Ovary (tissue), 9 donors: ENCODE measurements around the gene SEMA3G. TPM values are rescaled to one million over a fixed set of nuclear protein-coding genes. Genes with fewer than 3 reads are reported as not detected.
A peak's percentile ranks its signal among the peaks of the same experiment; 100 is the strongest.

Experiments used
- DNase-seq, 5 donors: peaks; one replicate each; pipeline ENCODE4 v3.0.0-alpha.2; 2019 to 2020
- H3K27ac ChIP-seq, 2 donors: fragments of 200-600 bp; one replicate each; pipeline versions ENCODE4 v1.5.1 to v1.8.0; 2019 to 2022
- H3K27me3 ChIP-seq: fragments of 200-600 bp; one replicate; pipeline ENCODE4 v1.8.0; 2022
- H3K36me3 ChIP-seq: fragments of 200-600 bp; sonication (generic); one replicate; pipeline ENCODE4 v1.5.1; 2019
- H3K4me1 ChIP-seq: one replicate; pipeline ENCODE4 v1.8.1; 2013; ENCODE audit warnings: mild to moderate bottlenecking, moderate library complexity; ENCODE audit not compliant: insufficient read depth
- H3K4me3 ChIP-seq: fragments of 200-600 bp; sonication (generic); one replicate; pipeline ENCODE4 v1.5.1; 2017
- H3K9me3 ChIP-seq, 2 donors: fragments of 200-600 bp in 1 of 2; sonication (generic) in 1 of 2; one replicate each; pipeline versions ENCODE4 v1.5.1 to v1.8.1; 2013 to 2019; ENCODE audit warnings: mild to moderate bottlenecking in 1 of 2, moderate library complexity in 1 of 2
- EP300 ChIP-seq: sonication (generic); formaldehyde crosslinking; IDR thresholded peaks from one replicate; pipeline ENCODE4 v1.6.1; 2017; ENCODE audit warnings: antibody characterized with exemption
- POLR2A ChIP-seq: fragments of 450-650 bp; IDR thresholded peaks from one replicate; pipeline ENCODE4 v1.6.1; 2017; ENCODE audit warnings: antibody characterized with exemption, mild to moderate bottlenecking, moderate library complexity
- WGBS, 3 donors: extraction: QIAGEN DNeasy Blood & Tissue Kit in 1 of 3; methylation state at CpG; one replicate each; pipeline versions ENCODE4 v1.1.5 to v1.1.7; 2013 to 2017; 5-methylcytosine and 5-hydroxymethylcytosine counted together
- intact Hi-C, 4 donors: fragments of 100-400 bp; cut with DNase I; formaldehyde crosslinking; loops; one replicate each; pipeline versions ENCODE4 v1.11.0 to v1.15.1; 2022 to 2023
- polyA plus RNA-seq, 2 donors: library from polyadenylated mRNA; stranded (reverse); fragments of 200-250 nt in 1 of 2; fragments of 350-450 nt in 1 of 2; fragmentation: Illumina TruSeq in 1 of 2; extraction: RNeasy Lipid Tissue Mini Kit (QIAGEN cat#74804) in 1 of 2; gene quantifications; one replicate each; pipeline ENCODE4 v1.2.3, GENCODE V29; 2013 to 2014
- total RNA-seq, 7 donors: library from RNA; depleted of rRNA in 2 of 7; stranded (reverse); fragments of >200 nt in 2 of 7; fragmentation: NEBNext Ultra II Directional in 3 of 7; extraction: Animal tissue kit (Norgen Biotek cat#: 25700) in 3 of 7; gene quantifications; one replicate each; pipeline versions ENCODE4 v1.1.0 to v1.2.4, GENCODE V29; 2016 to 2023
- TF ChIP-seq, protein P1 (sequence below), 3 donors: fragments of 450-650 bp in 2 of 3; fragments of 200-600 bp in 1 of 3; IDR thresholded peaks; one replicate each; pipeline versions ENCODE4 v1.5.1 to v1.8.0; 2016 to 2022; ENCODE audit warnings: antibody characterized with exemption in 3 of 3, mild to moderate bottlenecking in 1 of 3
- donor health status: DM: no; HTN: no; CAD: no; lungs with moderate emphysema.
- donor health status: DM: no; HTN: no; CAD: no.
- donor health status: Bipolar disorder and iron deficiency.
- donor health status: DM: yes; HTN: yes; CAD: no.
- donor health status: DM: no; HTN: no; CAD: no.
- donor health status: DM: yes; HTN: yes; CAD: no.

Gene SEMA3G
- total and polyA plus RNA-seq, 9 donors = 1.5 to 12.3 (median 4.6) TPM

DNA sequence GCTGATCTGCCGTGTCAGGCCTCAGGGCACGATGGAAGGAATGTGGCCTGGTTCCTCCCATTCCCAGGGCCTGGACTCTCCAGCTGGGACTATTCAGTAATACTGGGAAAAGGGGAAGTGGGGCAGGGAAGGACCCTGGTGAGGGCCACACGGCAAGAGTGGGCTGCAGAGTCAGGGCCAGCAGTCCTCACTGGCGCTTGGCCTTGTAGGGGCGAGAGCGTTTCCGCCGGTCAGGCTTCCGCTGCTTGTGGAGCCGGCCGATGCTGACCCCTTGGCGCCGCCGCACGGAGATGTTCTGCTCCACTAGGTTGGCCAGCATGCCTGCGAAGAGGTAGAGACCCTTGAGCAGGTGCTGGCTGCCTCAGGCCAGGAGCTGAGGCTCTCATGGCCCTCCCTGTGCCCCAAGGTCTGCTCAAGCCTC, 42.8 kb downstream of the SEMA3G start:
- intact Hi-C loops = loop anchor here in 1 of 4 donors (10.0 kb wide), 1 partner anchor 117 kb away; the partner anchor contains the start of gene GLYCTK
- Histone ChIP-seq H3K36me3 (no peaks in the 10 kb centered on the region), H3K4me3 (no peak overlapping the region), H3K9me3 (no peaks in the 10 kb centered on the region), H3K27me3 (no peaks in the 10 kb centered on the region), H3K4me1 (peaks cover 2% of the 10 kb centered on the region), H3K27ac (no peak overlapping the region)
- peak in 2 of 5 donors; percentile 16 to 37 for DNase-seq
- WGBS, 3 donors = 75 to 80% (median 79%) methylated on average over 16 of the region's 16 CpGs
- TF ChIP-seq POLR2A (no peak), EP300 (no peak)
- TF ChIP-seq, protein P1, sequence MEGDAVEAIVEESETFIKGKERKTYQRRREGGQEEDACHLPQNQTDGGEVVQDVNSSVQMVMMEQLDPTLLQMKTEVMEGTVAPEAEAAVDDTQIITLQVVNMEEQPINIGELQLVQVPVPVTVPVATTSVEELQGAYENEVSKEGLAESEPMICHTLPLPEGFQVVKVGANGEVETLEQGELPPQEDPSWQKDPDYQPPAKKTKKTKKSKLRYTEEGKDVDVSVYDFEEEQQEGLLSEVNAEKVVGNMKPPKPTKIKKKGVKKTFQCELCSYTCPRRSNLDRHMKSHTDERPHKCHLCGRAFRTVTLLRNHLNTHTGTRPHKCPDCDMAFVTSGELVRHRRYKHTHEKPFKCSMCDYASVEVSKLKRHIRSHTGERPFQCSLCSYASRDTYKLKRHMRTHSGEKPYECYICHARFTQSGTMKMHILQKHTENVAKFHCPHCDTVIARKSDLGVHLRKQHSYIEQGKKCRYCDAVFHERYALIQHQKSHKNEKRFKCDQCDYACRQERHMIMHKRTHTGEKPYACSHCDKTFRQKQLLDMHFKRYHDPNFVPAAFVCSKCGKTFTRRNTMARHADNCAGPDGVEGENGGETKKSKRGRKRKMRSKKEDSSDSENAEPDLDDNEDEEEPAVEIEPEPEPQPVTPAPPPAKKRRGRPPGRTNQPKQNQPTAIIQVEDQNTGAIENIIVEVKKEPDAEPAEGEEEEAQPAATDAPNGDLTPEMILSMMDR (IDR thresholded peaks at IDR 0.05) = no peak

DNA sequence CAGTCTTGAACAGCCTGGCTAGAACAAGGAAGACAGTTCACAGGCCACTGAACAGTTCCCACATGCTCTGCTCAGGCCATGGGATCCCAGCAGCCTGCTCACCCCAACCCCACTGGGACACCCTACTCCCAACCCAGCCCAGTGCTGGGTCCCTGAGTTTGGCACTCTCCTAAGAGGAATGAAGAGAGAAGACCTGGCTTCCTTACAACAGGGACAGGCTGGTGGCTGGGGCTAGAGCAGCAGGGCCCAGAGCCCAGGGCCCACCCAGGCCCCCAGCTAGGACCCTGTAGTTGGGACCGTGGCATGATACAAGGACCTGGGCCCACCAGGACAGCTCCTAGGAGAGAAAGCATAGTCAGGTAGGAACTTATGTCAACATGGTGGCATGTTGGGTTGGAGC, 43.4 kb downstream of the SEMA3G start:
- Histone ChIP-seq H3K27ac (no peak overlapping the region), H3K4me1 (peaks cover 2% of the 10 kb centered on the region), H3K9me3 (no peaks in the 10 kb centered on the region), H3K27me3 (no peaks in the 10 kb centered on the region), H3K4me3 (no peak overlapping the region), H3K36me3 (no peaks in the 10 kb centered on the region)
- 92 to 100% (median 95%) methylated on average over 1 of the region's 1 CpG for WGBS, 3 donors
- TF ChIP-seq POLR2A (no peak), EP300 (no peak)
- TF ChIP-seq, protein P1 (IDR thresholded peaks at IDR 0.05) = no peak
- peak in 2 of 5 donors; percentile 10 to 24 for DNase-seq
- intact Hi-C loops = loop anchor here in 1 of 4 donors (10.0 kb wide), 1 partner anchor 117 kb away; the partner anchor contains the start of gene GLYCTK

DNA sequence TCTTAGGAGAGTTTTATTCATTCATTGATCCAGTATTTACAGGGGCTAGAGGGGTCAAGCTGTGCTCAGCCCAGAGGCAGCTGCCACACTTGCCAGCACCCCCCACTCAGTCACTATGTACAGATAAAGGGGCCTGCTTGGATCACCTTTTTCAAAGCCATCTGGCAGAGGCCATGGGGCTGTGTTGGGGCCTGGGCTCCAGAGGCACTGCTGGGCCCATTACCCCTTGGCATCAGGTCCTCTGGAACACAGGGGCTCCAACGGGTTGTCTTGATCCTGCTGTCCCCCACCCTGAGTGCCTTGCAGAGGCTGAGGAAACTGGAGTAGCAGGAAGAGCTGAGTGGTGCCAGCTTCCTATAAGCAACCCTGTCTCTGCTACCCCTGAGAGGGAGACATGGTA, 43.9 kb downstream of the SEMA3G start:
- Histone ChIP-seq H3K36me3 (no peaks in the 10 kb centered on the region), H3K4me1 (peaks cover 2% of the 10 kb centered on the region), H3K27ac (no peak overlapping the region), H3K9me3 (no peaks in the 10 kb centered on the region), H3K4me3 (no peak overlapping the region), H3K27me3 (no peaks in the 10 kb centered on the region)
- TF ChIP-seq, protein P1 (IDR thresholded peaks at IDR 0.05) = no peak
- no peak for TF ChIP-seq POLR2A
- TF ChIP-seq EP300 = no peak
- peak in 2 of 5 donors; percentile 11 to 31 for DNase-seq
- WGBS, 3 donors = 41 to 80% (median 50%) methylated on average over 1 of the region's 1 CpG
- intact Hi-C loops = loop anchor here in 1 of 4 donors (10.0 kb wide), 1 partner anchor 116 kb away; the partner anchor contains the start of gene GLYCTK

DNA sequence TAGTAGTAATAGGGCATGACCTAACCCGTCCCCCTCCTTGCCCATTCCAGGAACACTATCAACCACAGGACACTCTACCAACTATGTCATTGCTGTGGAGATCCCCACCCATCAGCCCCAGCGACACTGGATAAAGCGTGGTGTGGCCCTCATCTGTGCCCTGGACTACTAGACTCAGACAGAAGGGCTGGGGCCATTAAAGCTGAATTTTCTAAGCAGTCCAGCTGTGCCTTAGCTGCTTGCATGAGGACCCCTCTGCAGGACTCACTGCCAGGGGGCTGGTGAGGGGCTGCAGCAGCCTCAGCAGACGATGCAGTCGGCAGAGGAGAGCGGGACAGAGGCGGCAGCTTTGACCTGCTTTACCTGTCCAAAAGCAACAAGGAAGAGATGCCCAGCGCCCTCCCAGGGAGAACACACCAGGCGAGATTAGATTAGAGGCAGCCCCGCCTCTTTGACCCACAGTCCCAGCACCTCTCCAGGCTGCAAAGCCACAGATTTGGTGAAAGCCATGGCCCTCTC, 44.6 kb downstream of the SEMA3G start:
- Histone ChIP-seq H3K27ac (no peak overlapping the region), H3K4me3 (no peak overlapping the region), H3K4me1 (peaks cover 2% of the 10 kb centered on the region), H3K27me3 (no peaks in the 10 kb centered on the region), H3K9me3 (no peaks in the 10 kb centered on the region), H3K36me3 (no peaks in the 10 kb centered on the region)
- TF ChIP-seq POLR2A = no peak
- TF ChIP-seq EP300 = no peak
- TF ChIP-seq, protein P1 (IDR thresholded peaks at IDR 0.05) = no peak
- intact Hi-C loops = loop anchor here in 1 of 4 donors (10.0 kb wide), 1 partner anchor 116 kb away; the partner anchor contains the start of gene GLYCTK
- DNase-seq = peak in 2 of 5 donors; percentile 20 to 28
- WGBS, 3 donors = 78 to 87% (median 80%) methylated on average over 10 of the region's 10 CpGs
